Activated CD8-positive, alpha-beta memory T cell treated with anti-CD3 and anti-CD28 coated beads for 36 hours (primary cell): ENCODE results near the gene MYOZ1. TPM values are rescaled to one million over a fixed set of nuclear protein-coding genes. Genes with fewer than 3 reads are reported as not detected.

Source experiments
- total RNA-seq, 2 experiments: library from RNA; stranded (reverse); gene quantifications; one replicate each; pipeline ENCODE4 v1.2.3, GENCODE V29; 2021

The MYOZ1 gene
- total RNA-seq, 2 experiments from 2014 or later: not detected

Other genes starting within 250 kb of the MYOZ1 start
- gene ANXA7, start 227.4 kb downstream of the MYOZ1 start, total RNA-seq: 100 to 1,000 TPM; 138 to 140 TPM
- gene MSS51, start 207.9 kb downstream of the MYOZ1 start, total RNA-seq: 1 to 10 TPM; 1.5 TPM
- gene PPP3CB, start 145.4 kb downstream of the MYOZ1 start, total RNA-seq: 10 to 100 TPM; 39.1 to 41.4 TPM
- 10 to 100 TPM; 11.6 to 14.0 TPM for gene USP54, start 50.1 kb downstream of the MYOZ1 start, total RNA-seq
- not detected for gene SYNPO2L, start 14.6 kb upstream of the MYOZ1 start, total RNA-seq
- gene AGAP5, start 56.6 kb upstream of the MYOZ1 start, total RNA-seq: 1 to 10 TPM; 7.5 to 8.6 TPM
- gene SEC24C, start 102.9 kb upstream of the MYOZ1 start, total RNA-seq: 10 to 100 TPM; 89.0 to 89.9 TPM
- 10 to 100 TPM; 34.9 to 36.2 TPM for gene CHCHD1, start 140.6 kb upstream of the MYOZ1 start, total RNA-seq
- gene ZSWIM8, start 144.1 kb upstream of the MYOZ1 start, total RNA-seq: 10 to 100 TPM; 45.9 to 50.5 TPM
- 10 to 100 TPM; 38.5 to 41.6 TPM for gene NDST2, start 170.1 kb upstream of the MYOZ1 start, total RNA-seq
- 10 to 100 TPM; 15.8 to 16.2 TPM for gene CAMK2G, start 233.1 kb upstream of the MYOZ1 start, total RNA-seq